Activated naive CD4-positive, alpha-beta T cell treated with anti-CD3 and anti-CD28 coated beads, Interleukin-2, amount 50 U/mL, for 16 hours (primary cell): ENCODE measurements around the gene EDRF1.
"Not testable (repeated sequence)": the region's sequence is repeated elsewhere in the genome, so short reads cannot be mapped to it uniquely, and the experiment has no call there.

Experiments used
- DNase-seq: peaks from one replicate; pipeline ENCODE4 v3.0.0-alpha.2; 2020

The EDRF1 gene

GRCh38 chr10:125719173-125720001 lies at the start of gene EDRF1:
Gene EDRF1, plus strand, starts transcription at chr10:125719709. Its CDS starts 99 bp downstream, at chr10:125719808.
- peak; percentile 99 for DNase-seq

GRCh38 chr10:125672884-125673283 lies 46.6 kb upstream of the EDRF1 start:
- no peak for DNase-seq

DNA sequence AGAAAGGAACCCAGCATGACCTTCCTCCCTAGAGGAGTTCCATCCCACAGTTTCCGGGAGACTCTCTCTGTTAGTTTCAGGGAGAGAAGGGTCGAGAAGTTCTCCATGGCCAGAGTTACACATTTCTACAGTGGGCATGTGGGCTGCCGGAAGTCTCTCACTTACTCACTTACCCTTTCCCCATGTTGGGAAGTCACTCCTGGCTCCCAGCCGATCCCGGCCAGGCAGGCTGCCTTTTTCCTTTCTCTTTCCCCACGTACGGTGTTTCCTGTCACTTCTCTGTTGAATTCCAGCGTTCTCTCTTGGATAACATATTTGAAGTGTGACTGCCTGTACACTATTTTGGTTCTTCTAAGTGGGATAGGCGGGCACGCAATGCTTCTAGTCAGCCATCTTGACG lies 40.1 kb upstream of the EDRF1 start:
- DNase-seq: no peak

GRCh38 chr10:125683063-125683462 lies 36.4 kb upstream of the EDRF1 start, which contains the start of gene TEX36:
Gene TEX36, minus strand, starts transcription at chr10:125683163. Its CDS starts 174 bp downstream, at chr10:125682989.
- DNase-seq: no peak

DNA sequence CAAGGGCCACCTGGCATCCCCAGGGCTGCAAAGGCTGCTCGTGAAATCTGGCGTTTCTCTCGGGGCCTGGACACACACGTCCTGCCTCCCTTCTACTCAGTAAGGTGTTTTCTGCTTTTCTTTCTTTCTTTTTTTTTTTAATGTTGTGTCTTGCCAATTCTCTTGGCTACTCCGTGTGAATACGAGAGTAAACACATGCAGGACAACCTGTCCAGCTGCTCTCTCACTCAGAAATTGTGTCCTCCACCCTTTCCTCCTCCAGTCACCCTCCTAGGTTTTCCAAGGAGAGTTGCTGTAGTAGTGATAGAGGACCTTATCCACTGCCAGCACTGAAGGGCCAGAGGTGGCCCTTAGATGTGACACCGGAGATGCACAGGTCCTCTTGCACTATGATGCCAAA lies 35.7 kb upstream of the EDRF1 start:
- DNase-seq: no peak

GRCh38 chr10:125684581-125684980 lies 34.9 kb upstream of the EDRF1 start:
- no peak for DNase-seq

- DNase-seq: no peak
Measured at GRCh38 chr10:125687507-125688185, 31.9 kb upstream of the EDRF1 start.

- no peak for DNase-seq
Measured at GRCh38 chr10:125689955-125690569, 29.4 kb upstream of the EDRF1 start.

- DNase-seq: no peak
Measured at GRCh38 chr10:125691160-125691981, 28.1 kb upstream of the EDRF1 start.

DNA sequence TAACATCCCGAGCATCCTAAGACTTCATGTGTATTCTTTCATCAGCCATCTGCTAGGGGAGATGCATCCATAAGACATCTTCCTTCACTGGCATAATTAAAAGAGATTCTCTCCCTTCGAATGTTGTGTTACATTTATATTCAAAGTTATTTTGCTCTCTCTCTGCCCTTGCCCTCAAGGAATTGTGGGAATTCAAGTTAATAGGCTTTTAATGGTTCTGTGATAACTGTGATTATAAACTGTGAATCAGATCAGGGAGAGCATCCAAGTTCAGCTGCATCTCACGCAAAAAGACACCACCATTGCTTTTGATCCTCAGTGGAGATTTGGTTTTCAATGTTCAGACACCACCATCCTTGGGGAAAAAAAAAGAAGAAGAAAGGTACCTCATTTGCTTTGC lies 27.3 kb upstream of the EDRF1 start:
- no peak for DNase-seq

DNA sequence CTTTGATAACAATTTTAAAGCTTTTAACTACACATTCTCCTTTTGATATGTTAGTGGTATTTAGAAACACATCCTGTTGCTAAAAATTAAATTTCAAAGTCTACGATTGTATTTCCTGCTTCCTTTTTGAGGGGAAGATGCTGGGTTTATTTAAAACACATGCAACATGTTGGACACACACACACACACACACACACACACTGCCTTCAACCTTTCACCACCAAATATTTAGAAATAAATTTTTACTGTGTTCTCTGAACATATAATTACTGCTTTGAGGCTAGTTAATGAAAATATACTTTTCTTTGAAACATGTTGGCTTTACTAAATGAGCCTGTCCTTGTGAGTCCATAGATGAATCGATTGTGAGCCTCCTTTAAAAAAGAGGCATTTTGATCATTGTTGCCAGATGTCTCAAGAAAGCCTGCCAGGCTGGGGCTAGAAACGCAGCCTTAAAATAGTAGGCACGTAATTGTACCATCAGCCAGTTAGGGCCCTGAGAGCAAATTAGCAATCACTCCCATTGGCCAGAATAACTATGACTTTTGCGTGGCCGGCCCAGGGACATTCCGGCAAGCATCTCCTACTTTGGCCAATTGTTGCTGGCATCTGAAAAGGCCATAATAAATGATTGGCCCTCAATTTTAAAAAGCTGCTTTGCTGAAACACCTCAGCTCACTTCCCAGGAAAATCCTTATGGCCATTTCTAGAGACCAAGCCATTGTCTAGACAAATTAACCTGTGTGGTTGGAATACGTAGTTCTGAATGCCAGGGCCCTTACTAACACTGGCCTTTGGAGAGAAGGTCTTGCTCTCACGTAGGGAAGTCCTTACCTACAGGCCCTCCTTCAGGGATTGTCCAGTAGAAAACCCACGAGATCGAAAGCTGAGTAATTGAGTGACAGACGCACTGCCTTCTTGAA lies 26.6 kb upstream of the EDRF1 start:
- DNase-seq: no peak

DNA sequence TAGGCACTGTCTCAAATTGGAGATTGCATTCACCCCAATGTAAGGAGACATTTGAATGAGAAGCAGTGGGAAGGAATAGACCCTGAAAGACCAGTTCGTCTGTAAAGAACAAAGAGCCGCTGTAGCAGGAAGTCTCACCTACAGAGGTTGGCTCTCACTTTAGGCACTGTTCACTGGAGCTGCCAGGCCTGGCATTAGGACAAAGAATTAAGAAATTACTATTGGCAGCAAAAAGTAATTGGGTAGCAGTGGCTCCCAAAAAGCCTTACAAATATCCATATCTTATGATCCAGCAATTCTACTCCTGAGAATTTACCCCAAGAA lies 26.0 kb upstream of the EDRF1 start:
- no peak for DNase-seq

- DNase-seq: no peak
Measured at GRCh38 chr10:125694883-125695282, 24.6 kb upstream of the EDRF1 start.

DNA sequence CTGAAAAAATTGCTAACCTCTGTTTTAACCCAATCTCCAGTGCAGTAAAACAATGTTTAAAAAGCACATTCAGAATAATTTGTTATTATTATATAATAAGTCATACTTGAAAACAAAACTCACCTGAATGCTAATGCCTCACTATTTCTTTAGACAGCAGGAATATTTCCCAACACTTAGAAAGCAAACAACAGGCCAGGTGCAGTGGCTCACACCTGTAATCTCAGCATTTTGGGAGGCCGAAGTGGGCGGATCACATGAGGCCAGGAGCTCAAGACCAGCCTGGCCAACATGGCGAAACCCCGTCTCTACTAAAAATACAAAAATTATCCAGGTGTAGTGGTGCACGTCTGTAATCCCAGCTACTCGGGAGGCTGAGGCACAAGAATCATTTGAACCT lies 22.6 kb upstream of the EDRF1 start:
- DNase-seq: not testable (repeated sequence)

GRCh38 chr10:125698481-125698998 lies 21.0 kb upstream of the EDRF1 start:
- no peak for DNase-seq

DNA sequence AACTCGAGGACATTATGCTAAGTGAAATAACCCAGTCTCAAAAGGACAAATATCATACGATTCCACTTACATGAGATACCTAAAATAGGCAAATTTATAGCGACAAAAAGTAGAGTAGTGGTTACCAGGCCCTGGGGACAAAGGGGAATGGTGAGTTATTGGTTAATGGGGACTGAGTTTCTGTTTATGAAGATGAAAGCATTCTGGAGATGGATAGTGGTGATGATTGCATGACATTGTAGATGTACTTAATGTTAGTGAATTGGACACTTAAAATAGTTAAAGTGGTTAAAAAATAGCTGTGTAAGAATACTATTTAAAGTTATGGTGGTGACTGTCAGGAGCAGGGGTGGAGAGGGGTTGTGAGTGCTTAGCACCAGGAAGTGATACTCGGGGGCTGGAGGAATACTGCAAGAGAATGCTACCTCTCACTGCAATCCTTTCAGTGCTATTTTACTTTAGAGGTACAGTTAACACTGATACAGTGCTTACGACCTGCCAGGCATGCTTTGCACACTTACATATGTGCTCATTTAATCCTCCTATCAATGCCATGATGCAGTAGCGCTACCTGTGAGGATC lies 19.9 kb upstream of the EDRF1 start:
- no peak for DNase-seq

DNA sequence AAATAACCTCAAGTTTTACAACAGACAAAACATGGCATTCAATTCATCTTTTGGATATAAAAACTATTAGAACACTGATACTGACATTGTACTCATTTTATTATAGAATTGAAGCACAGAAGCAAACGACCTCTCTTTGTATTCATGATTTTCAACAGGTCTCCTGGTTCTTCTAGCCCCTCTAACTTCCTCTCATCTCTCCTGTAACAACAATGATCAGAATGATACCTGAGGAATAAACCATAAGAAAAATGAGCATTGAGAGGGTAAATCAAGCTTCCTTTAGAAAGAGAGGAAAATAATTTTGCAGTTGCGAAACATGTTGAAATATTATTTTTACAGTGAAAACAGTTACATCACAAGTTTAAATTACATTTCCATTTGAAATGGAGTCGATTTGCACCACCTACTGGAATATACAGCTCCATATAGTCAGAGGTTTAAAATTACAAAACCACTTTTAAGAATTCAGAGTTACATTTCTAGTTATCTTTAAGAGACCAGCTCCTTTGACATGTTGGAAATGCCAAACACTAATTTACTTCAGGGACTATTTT lies 19.1 kb upstream of the EDRF1 start:
- DNase-seq: no peak

GRCh38 chr10:125707541-125708468 lies 11.7 kb upstream of the EDRF1 start:
- DNase-seq: no peak

- no peak for DNase-seq
Measured at GRCh38 chr10:125708971-125709503, 10.5 kb upstream of the EDRF1 start.
